Adipose tissue (tissue), 3 donors: Measurements from ENCODE around the gene REPIN1. TPM values are rescaled to one million over a fixed set of nuclear protein-coding genes. Genes with fewer than 3 reads are reported as not detected.

Experiments used
- H3K27ac ChIP-seq: one replicate; pipeline ENCODE4 v1.5.1; 2013; ENCODE audit warnings: low read depth, low read length
- WGBS, 3 donors: extraction: QIAGEN DNeasy Blood & Tissue Kit; methylation state at CpG; one replicate each; pipeline ENCODE4 v1.1.7; 2013; 5-methylcytosine and 5-hydroxymethylcytosine counted together
- polyA plus RNA-seq, 3 donors: library from polyadenylated mRNA; stranded (reverse); fragments of 200-250 nt; gene quantifications; one replicate each; pipeline ENCODE4 v1.2.3, GENCODE V29; 2013
- donor health status: healthy with polysubstance abuse.
- donor health status: Bipolar disorder and iron deficiency.
- donor health status: healthy.

REPIN1 gene
- polyA plus RNA-seq, 3 donors: 23.1 to 64.3 (median 59.3) TPM

GRCh38 chr7:150399421-150400007 lies 30.9 kb downstream of the REPIN1 start:
- 85 to 88% (median 87%) methylated on average over 15 of the region's 15 CpGs for WGBS, 3 donors
- no peak overlapping the region for H3K27ac ChIP-seq

GRCh38 chr7:150400008-150400787 lies 31.6 kb downstream of the REPIN1 start:
- no peak overlapping the region for H3K27ac ChIP-seq
- 62 to 78% (median 74%) methylated on average over 11 of the region's 11 CpGs for WGBS, 3 donors

- 61 to 84% (median 83%) methylated on average over 15 of the region's 15 CpGs for WGBS, 3 donors
- H3K27ac ChIP-seq: no peak overlapping the region
These were observed 32.3 kb downstream of the REPIN1 start for GRCh38 chr7:150400788-150401423.

- no peak overlapping the region for H3K27ac ChIP-seq
These were observed 32.8 kb downstream of the REPIN1 start for GRCh38 chr7:150401424-150401790.

GRCh38 chr7:150401861-150402631 lies 33.4 kb downstream of the REPIN1 start:
- 81 to 89% (median 82%) methylated on average over 7 of the region's 7 CpGs for WGBS, 3 donors
- H3K27ac ChIP-seq: no peak overlapping the region

More at GRCh38 chr7:150401424-150401790, 32.8 kb downstream of the REPIN1 start:
- 92 to 100% (median 100%) methylated on average over 1 of the region's 1 CpG for WGBS, 3 donors

- H3K27ac ChIP-seq: no peak overlapping the region
- whole genome bisulfite sequencing, 3 donors: 64 to 92% (median 85%) methylated on average over 13 of the region's 13 CpGs
These were observed 34.2 kb downstream of the REPIN1 start for GRCh38 chr7:150402671-150403321.

- WGBS, 3 donors: 86 to 90% (median 89%) methylated on average over 13 of the region's 13 CpGs
- H3K27ac ChIP-seq: no peak overlapping the region
These were observed 35.0 kb downstream of the REPIN1 start for GRCh38 chr7:150403376-150404171.

GRCh38 chr7:150404172-150404804 lies 35.7 kb downstream of the REPIN1 start:
- WGBS, 3 donors: 22 to 55% (median 31%) methylated on average over 16 of the region's 16 CpGs
- H3K27ac ChIP-seq: peak overlapping the region; percentile 84

GRCh38 chr7:150404805-150405583 lies 36.4 kb downstream of the REPIN1 start:
- H3K27ac ChIP-seq: peak overlapping the region; percentile 84
- WGBS, 3 donors: 0 to 2% (median 1%) methylated on average over 73 to 86 of the region's 86 CpGs

- peak overlapping the region; percentile 84 for H3K27ac ChIP-seq
- WGBS, 3 donors: 7 to 10% (median 7%) methylated on average over 35 of the region's 35 CpGs
These were observed 37.1 kb downstream of the REPIN1 start for GRCh38 chr7:150405584-150406311.

- no peak overlapping the region for H3K27ac ChIP-seq
- WGBS, 3 donors: 16 to 26% (median 21%) methylated on average over 2 of the region's 2 CpGs
These were observed 37.6 kb downstream of the REPIN1 start for GRCh38 chr7:150406312-150406566.

GRCh38 chr7:150406567-150407421 lies 38.2 kb downstream of the REPIN1 start:
- 23 to 56% (median 48%) methylated on average over 10 of the region's 10 CpGs for WGBS, 3 donors
- H3K27ac ChIP-seq: peak overlapping the region; percentile 8

- 91 to 94% (median 93%) methylated on average over 90 to 91 of the region's 91 CpGs for WGBS, 3 donors
- H3K27ac ChIP-seq: no peak overlapping the region
These were observed 39.2 kb downstream of the REPIN1 start for GRCh38 chr7:150407588-150408392.
